DMS114 treated with DMSO at 0.1 percent for 48 hours (cell line): ENCODE data around the gene BOC.

Experiments used
- DNase-seq: peaks from one replicate; lab custom pipeline; 2025; ENCODE audit not compliant: unreplicated experiment; lab: John Stamatoyannopoulos, UW

The BOC gene

DNA sequence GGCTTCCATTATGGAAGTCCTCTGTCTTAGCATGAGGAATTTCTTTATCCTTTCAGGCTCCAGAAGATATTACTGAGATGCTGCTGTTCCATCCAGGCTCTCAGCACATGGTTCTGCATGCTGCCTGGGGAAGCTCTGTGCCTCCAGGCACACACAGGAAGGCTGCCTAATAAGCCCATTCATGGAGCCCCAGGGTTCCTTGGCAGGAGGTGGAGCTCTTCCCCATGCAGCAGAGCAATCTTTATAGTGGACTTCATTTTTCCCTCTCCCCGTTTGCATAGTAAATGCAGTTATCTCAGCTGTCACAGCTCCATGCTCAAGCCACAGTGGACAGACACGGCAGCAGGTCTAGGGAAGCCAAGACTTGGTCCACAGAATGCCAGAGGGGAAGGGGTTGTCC lies 57.6 kb downstream of the BOC start:
- no peak for DNase-seq

DNA sequence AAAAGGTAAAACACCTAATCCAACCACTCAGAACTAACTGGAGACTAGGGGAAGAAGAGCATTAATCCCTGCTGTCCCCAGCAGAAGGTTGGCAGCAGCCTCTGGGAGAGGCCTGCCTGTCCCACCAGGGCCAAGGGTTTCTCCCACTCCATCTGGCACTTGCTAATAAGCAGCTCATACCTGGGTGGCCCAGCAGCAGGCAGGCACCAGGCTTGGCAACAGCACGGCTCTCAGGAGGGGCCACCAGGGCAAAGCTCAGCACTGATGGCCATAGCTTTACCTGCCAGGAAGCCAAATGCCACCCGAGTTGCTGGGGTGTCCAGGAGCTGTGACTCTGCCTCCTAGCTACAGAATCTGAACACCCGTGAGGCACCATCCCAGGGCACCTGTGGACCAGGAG lies 58.3 kb downstream of the BOC start:
- no peak for DNase-seq

DNA sequence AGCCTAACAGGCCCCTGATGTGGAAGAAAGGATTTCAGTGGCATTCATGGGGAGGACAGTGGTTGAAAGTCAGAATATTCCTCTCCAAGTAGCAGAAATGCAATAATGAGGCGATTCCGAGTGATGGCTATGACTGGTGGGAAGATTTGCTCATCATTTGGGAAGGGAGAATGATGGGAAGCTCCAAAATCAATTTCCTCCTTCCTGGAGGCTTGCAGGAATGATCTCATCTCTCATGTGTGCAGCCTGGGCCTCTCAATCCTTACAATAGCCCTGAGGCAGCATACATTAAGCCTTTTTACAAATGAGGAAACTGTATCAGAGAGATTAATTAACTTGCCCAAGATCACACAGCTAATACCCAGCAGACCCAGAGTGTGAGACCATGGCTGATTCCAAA lies 58.7 kb downstream of the BOC start:
- DNase-seq = no peak

DNA sequence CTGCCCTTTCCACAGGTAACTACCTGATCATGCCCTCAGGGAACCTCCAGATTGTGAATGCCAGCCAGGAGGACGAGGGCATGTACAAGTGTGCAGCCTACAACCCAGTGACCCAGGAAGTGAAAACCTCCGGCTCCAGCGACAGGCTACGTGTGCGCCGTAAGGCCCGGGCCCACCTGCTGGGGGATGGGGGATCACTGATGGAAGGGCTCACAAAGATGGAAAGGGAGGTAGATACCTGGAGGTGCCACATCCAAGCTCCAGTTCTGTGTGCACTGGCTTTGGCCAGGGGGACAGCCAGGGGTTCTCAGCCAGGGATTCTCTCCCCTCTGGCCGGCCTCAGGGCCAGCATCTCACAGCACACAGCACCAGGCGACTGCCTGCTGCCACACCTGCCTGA lies 59.4 kb downstream of the BOC start:
- no peak for DNase-seq

GRCh38 chr3:113271189-113271588 lies 59.8 kb downstream of the BOC start:
- no peak for DNase-seq

- no peak for DNase-seq
These were observed 60.4 kb downstream of the BOC start for GRCh38 chr3:113271594-113272384.

- no peak for DNase-seq
These were observed 61.0 kb downstream of the BOC start for GRCh38 chr3:113272385-113272779.

- no peak for DNase-seq
These were observed 61.7 kb downstream of the BOC start for GRCh38 chr3:113273011-113273410.

- DNase-seq = no peak
These were observed 62.4 kb downstream of the BOC start for GRCh38 chr3:113273604-113274378.

GRCh38 chr3:113274425-113275257 lies 63.3 kb downstream of the BOC start:
- DNase-seq = no peak

DNA sequence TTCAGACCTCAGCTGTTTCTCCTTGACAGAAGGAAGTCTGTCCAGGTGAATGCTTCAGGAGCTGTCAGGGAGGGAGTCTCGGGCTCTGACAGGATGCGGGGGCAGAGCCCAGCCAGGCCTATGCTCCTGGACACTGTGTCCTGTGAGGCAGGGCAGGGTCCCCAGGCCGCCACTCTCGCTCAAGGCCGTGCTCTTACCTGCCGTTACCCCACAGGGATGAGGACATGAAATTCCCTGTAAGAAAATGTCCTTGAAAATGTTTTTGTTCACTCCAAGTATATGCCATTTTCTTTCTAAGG lies 63.9 kb downstream of the BOC start:
- DNase-seq = no peak

- no peak for DNase-seq
These were observed 64.2 kb downstream of the BOC start for GRCh38 chr3:113275583-113275928.

- DNase-seq = no peak
These were observed 64.8 kb downstream of the BOC start for GRCh38 chr3:113275929-113276750.

- no peak for DNase-seq
These were observed 65.4 kb downstream of the BOC start for GRCh38 chr3:113276751-113277080.

DNA sequence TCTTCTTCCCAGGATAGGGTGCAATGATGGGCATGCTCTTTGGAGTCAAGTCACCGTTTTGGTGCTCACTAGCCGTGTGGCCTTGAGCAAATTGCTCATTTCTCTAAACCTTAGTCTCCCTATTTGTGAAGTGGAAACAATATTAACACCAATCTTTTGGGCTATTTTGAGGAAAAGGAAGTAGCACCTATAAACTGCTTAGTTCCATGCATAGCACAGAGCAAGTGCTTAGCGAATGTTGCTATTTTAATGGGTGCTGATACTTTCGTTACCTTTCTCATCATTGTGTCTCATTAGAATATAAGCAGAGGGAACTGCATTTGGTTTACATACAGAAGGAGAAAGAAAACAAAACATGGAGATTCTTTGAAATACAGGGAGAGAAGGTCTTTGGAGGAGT lies 66.1 kb downstream of the BOC start:
- DNase-seq = no peak

DNA sequence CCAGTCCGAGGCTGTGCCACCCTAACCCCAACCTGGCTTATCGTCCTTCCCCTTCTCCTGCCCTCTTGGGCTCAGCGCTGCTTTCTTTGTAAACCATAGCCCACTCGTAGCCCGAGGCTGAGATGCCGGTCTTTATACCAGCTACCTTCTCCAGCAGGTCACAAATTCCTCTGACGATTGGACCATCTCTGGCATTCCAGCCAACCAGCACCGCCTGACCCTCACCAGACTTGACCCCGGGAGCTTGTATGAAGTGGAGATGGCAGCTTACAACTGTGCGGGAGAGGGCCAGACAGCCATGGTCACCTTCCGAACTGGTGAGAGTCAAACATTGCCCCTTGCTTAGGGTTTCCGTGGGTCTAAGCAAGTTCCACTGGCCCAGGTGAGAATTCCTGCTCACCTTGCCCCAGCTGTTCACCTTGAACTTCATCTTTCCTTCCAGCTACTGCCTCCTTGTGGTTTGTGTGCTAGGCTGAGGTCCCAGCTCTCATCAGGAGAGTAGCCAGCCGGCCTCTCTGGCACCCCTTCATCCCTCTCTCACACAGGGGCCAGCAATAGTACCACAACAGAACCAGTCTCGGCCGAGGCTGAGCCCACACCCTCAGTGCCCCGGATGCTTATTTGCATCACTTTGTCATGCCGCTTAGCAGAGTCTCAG lies 66.7 kb downstream of the BOC start:
- DNase-seq = no peak

GRCh38 chr3:113278599-113278955 lies 67.2 kb downstream of the BOC start:
- DNase-seq = no peak

DNA sequence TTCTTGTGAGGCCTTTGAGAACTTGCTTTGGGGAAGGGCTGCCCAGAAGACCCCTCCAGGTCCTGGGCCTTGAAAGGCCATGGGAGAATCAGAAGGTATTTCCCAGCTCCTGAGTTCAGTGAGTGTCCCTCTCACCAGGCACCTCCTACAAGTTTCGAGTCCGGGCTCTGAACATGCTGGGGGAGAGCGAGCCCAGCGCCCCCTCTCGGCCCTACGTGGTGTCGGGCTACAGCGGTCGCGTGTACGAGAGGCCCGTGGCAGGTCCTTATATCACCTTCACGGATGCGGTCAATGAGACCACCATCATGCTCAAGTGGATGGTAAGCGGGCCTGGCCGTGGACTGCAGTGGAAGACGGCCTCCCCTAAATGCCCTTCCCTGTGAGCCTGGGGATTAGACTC lies 68.3 kb downstream of the BOC start:
- DNase-seq = no peak

DNA sequence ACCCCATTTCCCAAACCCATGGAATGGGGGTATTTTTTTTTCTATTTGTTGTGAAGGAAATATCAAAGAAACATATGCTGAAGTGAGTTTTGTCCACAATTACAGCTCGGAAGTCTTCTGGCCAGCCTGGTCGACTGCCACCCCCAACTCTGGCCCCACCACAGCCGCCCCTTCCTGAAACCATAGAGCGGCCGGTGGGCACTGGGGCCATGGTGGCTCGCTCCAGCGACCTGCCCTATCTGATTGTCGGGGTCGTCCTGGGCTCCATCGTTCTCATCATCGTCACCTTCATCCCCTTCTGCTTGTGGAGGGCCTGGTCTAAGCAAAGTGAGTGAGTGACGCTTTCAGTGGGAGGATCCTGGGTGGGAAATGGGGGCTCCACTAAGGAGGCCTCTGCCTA lies 71.9 kb downstream of the BOC start:
- DNase-seq = no peak

DNA sequence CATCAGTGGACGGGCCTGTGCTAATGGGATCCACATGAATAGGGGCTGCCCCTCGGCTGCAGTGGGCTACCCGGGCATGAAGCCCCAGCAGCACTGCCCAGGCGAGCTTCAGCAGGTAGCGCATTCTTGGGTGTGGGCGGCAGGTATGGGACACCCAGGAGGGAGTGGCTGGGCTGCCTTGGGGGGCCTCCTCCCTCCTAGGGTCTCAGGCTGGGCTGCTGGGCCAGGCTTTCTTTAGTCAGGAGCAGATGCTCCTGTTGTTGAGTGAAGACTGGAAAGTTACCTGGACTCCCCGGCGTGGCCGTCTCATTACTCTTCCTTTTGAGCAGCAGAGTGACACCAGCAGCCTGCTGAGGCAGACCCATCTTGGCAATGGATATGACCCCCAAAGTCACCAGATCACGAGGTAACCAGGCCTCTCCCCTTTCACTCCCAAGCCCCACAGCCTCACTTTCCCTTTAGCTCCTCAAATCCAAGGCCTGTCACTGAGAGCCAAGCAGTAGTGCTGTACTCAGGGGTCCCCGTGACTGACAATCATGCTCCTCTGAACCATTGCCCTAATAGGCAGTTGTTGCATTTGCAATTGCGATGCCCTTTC lies 73.2 kb downstream of the BOC start:
- DNase-seq = no peak
